DMS79 treated with DMSO at 0.1 percent for 48 hours (cell line): ENCODE measurements around the gene INVS.
"Not testable (repeated sequence)": the region's sequence is repeated elsewhere in the genome, so short reads cannot be mapped to it uniquely, and the experiment has no call there.

Experiments used
- DNase-seq: peaks from one replicate; lab custom pipeline; 2025; lab: John Stamatoyannopoulos, UW

INVS gene

GRCh38 chr9:100120286-100120685 lies 21.2 kb downstream of the INVS start:
- DNase-seq: no peak

- no peak for DNase-seq
These were observed 26.2 kb downstream of the INVS start for GRCh38 chr9:100125236-100125635.

- no peak for DNase-seq
These were observed 26.9 kb downstream of the INVS start for GRCh38 chr9:100125910-100126309.

GRCh38 chr9:100126423-100126822 lies 27.4 kb downstream of the INVS start:
- DNase-seq: no peak

- DNase-seq: no peak
These were observed 30.7 kb downstream of the INVS start for GRCh38 chr9:100129772-100130171.

- no peak for DNase-seq
These were observed 32.2 kb downstream of the INVS start for GRCh38 chr9:100131216-100131615.

GRCh38 chr9:100131875-100132430 lies 32.9 kb downstream of the INVS start:
- no peak for DNase-seq

- DNase-seq: no peak
These were observed 35.7 kb downstream of the INVS start for GRCh38 chr9:100134731-100135130.

- DNase-seq: not testable (repeated sequence)
These were observed 37.8 kb downstream of the INVS start for GRCh38 chr9:100136799-100137198.

- not testable (repeated sequence) for DNase-seq
These were observed 41.3 kb downstream of the INVS start for GRCh38 chr9:100140303-100140702.

GRCh38 chr9:100141862-100142261 lies 42.8 kb downstream of the INVS start:
- not testable (repeated sequence) for DNase-seq

- DNase-seq: not testable (repeated sequence)
These were observed 46.3 kb downstream of the INVS start for GRCh38 chr9:100145167-100145934.

GRCh38 chr9:100145976-100146375 lies 46.9 kb downstream of the INVS start:
- DNase-seq: not testable (repeated sequence)

GRCh38 chr9:100150214-100150613 lies 51.2 kb downstream of the INVS start:
- no peak for DNase-seq

GRCh38 chr9:100160021-100160420 lies 61.0 kb downstream of the INVS start:
- DNase-seq: no peak

- DNase-seq: no peak
These were observed 68.1 kb downstream of the INVS start for GRCh38 chr9:100167176-100167575.

GRCh38 chr9:100167915-100168654 lies 69.0 kb downstream of the INVS start:
- DNase-seq: no peak

GRCh38 chr9:100170085-100170484 lies 71.0 kb downstream of the INVS start:
- no peak for DNase-seq

GRCh38 chr9:100170556-100170955 lies 71.5 kb downstream of the INVS start:
- DNase-seq: no peak

- DNase-seq: no peak
These were observed 87.3 kb downstream of the INVS start for GRCh38 chr9:100186356-100186755.

GRCh38 chr9:100190339-100190738 lies 91.3 kb downstream of the INVS start:
- DNase-seq: no peak

GRCh38 chr9:100191264-100191663 lies 92.2 kb downstream of the INVS start:
- DNase-seq: no peak

GRCh38 chr9:100193078-100193477 lies 94.0 kb downstream of the INVS start:
- DNase-seq: no peak
